ENCODE measurements around the gene LEKR1.
A peak's percentile ranks its signal among the peaks of the same experiment; 100 is the strongest.

The LEKR1 gene

DNA sequence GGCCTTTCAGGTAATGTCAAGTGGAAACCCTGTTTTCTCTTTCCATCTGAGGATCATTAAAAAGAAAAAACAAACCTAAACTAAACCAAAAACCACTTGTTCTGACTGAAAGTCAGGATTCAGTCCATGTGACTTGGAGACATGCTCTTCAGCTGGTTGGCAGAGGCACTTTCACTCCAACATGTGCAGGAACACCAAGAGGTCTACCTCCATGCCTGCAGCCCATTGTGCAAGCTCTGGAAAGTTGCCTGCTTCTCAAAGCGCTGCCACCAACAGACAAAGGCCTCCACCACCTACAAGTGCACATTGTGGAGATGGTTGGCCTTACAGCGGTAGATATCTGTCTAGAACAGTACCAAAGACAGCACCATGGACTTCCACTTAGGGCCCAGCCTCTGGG is 161.8 kb downstream of the LEKR1 start:
- no peak for ATAC-seq

DNA sequence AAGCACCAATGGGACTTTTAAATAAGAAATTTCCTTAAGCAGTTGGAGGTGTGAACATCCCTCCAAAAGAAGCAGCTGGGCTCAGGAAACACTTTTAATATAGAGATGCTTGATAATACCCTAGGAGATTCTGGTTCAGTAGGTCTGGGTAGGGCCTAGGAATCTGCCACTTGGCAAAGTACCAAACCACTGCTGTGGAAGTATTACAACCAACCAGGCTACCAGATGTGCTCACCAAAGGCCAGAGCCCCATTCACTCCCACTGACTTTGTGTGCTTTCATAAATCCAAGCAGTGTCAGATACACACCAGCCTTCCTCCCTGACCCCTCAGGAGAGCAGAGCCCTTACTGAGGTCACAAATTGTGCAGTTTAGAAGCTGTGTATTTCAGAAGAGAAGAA is 171.2 kb downstream of the LEKR1 start:
- ATAC-seq: no peak

DNA sequence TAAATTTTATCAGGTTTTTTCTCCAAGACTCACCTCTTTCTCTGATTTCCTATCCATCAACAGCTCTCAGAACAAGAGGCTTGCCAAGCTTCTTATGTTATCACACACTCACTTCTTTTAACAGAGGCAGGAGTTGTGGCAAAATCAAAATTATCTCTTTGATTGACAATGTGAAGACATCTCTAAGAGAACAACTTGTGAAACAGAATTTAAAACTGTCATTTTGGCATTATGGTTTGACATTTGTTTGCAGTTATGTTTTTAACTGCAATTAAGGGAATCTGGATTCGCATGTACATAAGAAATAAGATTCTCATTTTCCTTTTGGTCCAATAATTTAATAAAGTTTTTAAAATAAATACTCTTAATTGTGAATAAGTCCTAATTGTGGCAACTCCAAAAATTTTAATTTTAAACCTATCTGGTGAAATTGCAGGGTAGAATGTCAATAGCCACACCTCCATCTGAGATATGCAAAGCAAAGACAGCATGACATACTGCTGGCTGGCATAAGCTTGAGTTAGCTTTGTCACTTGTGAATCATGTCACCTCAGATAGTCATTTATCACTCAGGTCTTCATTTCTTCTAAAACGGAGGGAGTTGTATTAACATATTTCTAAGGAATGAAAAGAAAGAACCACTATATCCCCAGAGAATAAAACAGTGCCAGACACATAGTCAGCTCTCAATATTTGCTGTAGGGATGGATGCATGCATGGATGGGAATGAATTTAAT is 175.2 kb downstream of the LEKR1 start:
- no peak for ATAC-seq

DNA sequence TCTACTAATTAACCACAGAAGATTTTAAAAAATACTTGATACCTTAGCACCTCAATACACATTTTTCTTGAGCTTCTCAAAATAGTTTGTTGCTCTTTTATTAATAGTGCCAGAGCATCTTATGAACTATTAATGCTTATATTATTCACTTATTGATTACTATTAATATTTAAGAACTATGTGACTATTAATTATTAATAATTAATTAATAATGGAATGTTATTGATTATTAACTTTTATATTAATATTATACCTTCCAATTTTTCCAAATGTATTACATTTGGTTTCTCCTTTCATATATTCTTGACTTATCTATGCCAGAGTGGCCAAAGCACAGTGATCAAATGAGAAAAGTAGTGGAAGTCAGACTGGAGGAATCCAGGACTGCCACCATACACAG is 195.5 kb downstream of the LEKR1 start:
- ATAC-seq: no peak

DNA sequence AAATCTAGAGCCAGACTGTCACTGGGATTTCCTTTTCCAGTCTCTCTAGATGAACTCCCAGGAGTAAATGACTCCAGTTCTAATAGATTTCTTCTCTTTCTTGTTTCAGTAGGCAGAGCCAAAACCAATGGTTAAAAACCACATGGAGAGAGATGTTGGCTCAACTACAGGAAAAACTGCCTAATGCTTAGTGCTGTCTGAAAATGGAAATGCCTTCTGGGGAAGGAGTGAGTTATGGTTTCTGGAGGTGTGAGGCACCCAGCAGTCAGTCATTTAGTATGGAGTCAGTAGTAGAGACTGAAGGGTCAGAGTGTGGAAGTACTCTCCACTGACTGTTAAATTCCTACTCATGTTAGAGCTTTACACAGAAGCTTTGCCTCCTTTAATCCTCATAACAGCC is 197.1 kb downstream of the LEKR1 start:
- ATAC-seq: no peak

DNA sequence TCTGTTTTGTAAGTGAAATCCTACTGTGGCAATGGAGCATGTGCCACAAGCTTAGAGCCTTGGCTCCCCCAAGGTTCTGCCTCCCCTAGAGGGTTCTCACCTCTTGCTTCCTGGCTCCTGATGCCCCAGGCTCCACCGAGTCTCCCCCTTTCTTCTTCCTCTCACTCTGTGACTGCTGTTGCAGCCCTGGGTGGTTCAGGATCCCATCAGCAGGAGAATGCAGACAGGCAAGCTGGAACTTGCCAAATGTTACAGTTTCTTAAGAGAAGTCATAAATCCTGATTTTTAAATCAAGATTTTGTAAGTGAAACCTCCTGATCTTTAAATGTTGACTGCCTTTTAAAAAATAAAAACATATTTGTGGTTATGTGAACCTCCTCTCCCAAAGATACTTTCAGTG is 199.9 kb downstream of the LEKR1 start:
- no peak for ATAC-seq

DNA sequence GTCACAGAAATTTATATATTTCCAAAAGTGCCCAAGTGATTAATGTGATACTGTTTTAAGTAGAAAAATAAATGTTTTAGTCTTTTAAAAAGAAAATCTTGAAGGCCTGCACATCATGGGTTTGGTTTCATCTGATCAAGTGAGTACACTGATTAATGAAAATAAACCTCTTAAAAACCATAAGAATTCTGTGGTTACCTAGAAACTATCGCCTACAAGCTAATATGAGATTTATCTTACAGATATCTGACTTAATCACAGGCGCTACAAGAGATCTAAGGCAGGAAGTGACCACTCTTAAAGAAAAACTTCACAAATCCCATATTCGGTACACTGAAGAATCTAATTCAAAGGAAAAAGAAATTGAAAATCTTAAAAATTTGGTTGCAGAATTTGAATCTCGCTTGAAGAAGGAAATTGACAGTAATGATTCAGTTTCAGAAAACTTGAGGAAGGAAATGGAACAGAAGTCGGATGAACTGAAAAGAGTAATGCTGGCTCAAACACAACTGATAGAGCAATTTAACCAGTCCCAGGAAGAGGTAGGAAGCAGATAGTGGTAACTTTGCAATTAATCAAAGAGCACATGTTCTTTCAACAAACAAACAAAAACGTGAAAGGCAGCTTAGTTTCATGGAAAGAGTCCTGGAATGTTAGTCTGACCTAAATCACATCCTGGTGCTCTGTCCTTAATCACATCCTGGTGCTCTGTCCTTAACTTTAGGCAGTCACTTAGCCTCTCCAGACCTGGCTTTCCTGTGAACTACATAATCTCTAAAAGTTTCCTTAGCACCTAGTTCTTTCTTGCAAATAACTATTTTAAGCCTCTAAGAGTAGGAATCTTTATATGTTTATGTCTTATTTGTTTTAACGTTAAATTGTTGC is 201.9 kb downstream of the LEKR1 start:
- ATAC-seq: no peak

DNA sequence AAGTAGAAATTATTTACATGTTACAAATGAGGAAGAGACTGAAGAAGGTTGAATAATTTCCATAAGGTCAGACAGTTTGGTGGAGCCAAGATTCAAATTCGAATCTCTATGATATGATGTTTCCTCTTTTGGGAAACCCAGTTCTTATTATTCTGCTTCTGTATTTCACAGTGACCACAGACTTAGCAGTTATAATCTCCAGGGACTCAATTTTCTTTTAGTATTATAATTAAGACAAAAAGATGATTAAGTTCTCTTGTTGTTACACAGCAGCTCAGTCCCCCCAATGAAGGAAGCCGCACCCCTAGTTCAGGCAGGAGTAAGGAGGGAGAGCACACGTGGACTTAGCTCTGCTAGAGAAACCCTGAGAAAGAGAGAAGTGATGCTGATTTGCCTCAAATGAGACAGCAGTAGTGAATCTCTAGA is 203.2 kb downstream of the LEKR1 start:
- no peak for ATAC-seq

DNA sequence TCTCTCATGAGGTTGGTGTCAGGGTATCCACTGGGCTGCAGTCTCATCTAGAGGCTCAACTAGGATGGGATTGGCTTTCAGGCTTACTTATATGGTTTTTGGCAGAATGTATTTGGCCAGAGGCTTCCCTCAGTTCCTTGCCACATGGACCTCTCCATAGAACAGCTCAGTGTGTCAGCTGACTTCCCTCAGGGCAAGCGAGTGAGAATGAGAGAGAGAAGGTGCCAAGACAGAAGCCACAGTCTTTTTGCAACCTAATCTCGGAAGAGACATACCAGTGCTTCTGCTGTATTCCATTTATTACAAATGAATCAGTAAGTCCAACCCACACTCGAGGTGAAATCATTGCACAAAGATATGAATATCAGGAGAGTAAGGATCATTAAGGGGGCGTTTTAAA is 204.6 kb downstream of the LEKR1 start:
- no peak for ATAC-seq

DNA sequence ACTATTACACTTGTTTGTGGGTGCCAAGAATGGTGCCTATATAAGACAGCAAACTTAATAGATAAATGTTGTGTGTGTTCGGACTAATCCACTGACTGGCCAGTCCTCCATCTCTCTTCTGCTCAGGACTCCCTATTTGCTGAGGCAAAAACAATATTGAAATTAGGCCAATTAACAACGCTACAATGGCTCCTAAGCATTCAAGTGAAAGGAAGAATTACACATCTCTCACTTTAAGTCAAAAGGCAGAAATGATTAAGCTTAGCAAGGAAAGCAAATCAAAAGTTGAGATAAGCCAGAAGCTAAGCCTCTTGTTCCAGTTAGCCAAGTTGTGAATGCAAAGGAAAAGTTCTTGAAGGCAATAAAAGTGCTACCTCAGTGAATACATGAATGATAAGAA is 206.8 kb downstream of the LEKR1 start:
- ATAC-seq: no peak

DNA sequence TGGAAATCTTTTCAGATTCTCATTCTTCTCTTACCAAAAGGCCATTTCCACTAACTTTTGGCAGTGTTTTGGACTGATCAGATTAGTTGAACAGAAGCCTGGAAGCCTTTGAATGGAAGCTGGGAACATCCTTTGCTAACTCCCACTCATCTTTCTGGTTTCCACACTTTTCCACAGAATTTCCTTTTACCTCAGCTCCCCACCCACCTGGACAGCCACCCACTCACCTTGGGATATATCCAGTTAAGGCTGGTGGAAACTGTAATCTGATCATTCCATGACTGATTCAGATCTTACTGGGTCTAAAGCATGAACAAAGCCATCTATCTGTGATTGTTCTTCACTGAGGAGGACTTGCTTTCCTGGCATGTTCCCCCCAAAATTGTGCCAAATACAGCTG is 214.3 kb downstream of the LEKR1 start:
- ATAC-seq: no peak

DNA sequence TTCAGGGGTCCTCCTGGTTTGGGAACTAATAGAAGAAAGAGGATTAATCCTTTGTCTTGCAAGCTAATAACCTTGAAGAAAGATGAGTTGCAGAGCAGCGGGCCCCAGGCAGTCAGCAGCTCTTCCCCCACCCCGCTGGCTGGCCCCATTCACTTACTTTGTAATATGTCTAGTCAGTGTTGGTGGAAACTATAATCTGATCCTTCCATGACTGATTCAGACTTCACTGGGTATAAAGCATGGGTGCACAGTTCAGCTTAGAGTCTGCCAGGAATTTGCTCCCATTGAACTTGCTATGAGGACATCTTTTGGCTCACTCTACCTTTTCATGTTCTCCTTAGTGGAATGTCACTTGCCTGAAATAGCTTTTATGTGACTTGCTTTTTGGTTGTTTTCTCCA is 216.1 kb downstream of the LEKR1 start:
- no peak for ATAC-seq

DNA sequence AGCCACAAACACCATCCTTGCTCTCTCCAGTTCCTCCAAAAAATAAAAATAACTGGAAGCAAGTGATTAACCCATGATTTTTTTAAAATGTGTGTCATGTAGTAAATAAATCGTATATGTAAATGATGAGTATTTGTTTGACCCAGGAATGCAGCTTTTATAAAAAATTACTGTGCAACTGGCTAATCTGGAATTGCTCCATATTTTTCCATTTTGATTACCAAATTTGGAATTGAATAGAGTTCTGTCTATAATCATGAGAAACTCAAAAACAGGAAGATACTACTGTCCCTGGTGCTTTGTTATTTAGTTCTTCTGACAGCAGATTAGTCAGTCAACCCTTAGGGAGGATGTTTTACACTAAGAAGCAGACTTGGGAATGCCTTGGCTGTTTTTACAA is 217.6 kb downstream of the LEKR1 start:
- ATAC-seq: no peak

DNA sequence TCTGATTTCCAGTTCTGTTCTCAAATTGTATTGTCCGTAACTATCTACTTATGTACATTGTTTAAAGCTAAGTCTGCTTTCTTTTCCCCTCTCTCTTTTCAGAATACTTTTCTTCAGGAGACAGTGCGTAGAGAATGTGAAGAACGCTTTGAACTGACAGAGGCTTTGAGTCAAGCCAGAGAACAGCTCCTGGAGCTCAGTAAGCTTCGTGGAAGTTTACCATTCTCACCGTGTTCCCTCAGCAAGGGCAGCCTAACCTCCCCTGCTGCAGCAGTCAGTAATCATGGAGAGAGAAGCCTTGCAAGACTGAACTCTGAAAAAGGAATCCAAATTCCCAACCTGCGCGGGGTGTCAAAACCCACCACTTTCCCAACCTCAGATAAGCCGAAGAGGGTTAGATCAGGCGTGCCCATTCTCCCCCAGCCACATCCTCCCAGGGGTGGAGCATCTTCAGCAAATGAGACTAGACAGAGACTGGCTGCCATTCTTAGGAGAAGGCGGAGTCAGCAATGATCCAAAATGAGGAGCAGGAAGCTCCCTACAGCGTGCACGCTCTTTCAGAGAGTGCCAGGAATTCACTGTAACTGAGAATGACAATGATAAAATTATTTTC is 219.2 kb downstream of the LEKR1 start:
- no peak for ATAC-seq

DNA sequence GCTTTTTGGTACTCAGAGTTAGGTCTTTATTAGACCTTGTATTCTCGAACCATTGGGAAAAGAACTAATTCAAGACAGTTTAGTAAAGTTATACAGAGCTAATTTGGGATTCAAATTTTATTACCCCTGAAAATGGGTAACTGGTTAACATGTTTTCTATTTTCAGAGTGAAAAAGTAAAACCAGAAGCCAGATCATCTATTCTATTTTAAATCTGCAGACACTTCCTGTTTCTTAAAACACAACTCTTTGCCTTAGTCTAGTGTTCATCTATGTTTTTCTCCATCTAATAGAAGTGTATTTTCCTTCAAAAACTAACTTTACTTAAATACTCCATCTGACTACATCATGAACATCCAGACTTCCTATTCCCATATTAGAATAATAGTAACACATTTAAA is 220.4 kb downstream of the LEKR1 start:
- ATAC-seq: no peak

DNA sequence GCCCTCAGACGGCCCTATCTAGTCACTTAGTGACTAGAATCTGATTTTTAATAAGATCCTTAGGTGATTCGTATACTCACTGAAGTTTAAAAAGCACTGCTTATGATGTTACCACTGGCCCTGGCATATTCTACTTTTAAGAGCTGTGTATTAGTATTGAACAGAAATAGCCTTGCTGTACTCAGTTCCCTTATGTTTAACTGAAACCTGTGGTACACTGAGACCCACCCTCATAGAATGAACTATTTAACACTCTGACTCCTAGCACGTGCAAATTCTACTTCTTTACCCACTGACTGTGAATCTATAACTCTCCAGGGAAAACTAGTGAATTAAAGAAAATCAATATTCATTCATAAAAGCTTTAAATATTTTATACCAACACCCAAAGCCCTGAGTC is 224.9 kb downstream of the LEKR1 start:
- no peak for ATAC-seq

DNA sequence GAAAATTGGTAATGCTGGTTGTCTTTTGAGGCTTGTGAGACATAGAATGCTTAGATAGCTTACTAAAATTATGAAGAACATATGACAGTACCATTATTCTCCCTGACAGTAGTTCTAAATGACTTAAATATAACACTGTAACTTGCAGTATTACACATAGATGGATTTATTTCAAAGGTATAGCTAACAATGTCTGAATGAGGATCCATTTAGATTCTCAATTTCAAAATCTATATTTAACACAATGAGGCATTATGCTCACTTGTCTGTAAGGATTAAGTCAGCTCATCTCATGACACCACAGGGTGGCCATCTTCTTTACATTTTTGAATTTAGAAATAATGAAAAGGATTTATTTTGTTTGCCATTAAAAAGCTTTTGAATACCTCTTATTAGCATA is 225.4 kb downstream of the LEKR1 start:
- no peak for ATAC-seq

DNA sequence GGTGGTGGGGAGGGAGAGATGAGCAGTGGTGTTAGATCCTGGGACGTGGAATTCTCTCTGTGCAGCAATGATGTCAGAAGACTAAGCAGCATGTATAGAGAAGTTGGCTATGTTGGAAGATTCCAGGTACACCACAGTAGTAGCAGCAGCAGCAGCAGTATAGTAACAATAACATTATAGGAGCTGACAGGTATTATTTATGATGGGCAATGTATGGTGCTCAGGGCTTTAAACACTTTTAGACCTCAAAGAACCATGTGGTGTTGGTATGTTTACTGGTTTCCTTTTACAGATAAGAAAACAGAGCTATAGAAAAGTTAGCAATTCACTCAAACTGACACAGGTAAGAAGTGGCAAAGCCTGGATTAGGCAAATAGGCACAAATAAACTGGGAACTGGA is 229.9 kb downstream of the LEKR1 start:
- ATAC-seq: no peak

DNA sequence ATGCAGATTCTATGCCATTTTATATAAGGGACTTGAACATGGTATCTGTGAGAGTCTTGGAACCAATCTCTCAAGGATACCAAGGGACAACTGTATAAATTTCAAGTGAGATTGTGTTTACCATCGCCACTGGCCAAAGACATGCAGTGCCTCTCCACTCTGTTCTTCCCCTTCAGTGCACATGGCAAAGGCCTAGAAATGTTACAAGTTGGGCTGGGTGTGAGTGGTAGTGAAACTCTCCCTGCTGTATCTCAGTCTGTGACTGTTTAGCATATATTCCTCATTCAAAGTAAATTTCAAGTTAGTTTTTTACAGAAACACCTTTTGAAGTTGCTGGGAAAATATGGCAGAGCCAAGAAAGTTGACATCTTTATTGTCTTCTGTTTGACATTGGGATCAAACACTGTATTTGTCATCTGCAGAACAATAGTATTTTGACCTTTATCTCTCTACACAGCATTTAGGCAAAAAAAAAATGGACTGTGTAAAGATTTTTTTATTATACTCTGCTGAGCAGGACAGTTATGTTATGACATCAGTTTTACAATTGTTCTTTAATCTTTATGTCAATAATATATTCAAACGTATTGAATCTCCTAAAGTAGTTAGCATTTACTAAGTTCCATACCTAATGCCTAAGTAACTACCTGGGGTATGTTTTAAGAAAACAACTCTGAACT is 232.4 kb downstream of the LEKR1 start:
- ATAC-seq: no peak

DNA sequence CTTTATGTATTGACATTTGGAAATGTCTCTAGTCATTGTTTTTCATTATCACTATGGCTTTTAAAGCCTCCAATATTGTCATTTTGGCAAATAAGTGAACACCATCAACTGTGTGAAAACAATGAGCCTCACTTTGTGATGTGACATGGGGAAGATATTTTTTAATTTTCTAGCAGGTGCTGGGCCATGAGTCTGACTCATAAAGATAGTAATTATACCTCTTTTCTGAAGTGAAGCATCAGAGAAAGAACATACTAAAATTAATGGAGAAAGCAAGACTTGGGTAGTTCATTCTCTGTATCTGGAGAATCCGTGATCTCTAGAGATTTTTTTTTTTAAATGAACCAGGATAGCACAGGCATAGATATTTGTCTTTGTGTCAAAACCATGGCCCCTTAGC is 233.0 kb downstream of the LEKR1 start:
- ATAC-seq: peak in 1 of 2 donors; percentile 24

DNA sequence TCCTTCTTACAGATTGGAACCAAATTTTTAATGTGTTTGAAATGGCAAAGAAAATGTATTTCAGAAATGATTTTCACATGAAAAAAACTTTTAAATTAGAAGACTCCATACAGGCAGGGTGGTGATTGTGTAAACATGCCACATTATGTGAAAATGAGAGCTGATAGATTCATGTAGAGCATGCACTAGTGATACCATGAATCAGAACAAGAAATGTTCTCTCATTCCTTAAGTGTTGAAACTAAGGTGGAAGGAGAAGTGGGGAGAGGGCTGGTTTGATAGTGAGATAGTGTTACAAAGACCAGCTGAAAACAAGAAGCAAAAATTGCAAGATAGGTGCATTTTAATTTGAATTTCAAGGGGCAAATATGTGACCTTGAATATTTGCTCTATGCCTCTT is 233.5 kb downstream of the LEKR1 start:
- peak in 1 of 2 donors; percentile 27 for ATAC-seq

DNA sequence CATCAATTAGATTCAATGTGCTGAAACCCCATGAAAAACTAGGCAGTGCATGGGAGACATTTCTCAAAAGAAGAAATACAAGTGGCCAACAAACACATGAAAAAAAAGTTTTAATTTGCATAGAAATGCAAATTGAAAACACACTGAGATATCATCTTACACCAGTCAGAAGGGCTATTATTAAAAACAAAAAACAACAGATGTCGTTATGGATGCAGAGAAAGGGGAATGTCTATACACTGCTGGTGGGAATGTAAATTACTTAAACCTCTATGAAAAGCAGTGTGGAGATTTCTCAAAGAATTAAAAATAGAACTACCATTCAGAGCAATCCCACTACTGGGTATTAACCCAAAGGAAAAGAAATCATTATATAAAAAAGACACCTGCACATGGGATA is 235.1 kb downstream of the LEKR1 start:
- ATAC-seq: no peak

DNA sequence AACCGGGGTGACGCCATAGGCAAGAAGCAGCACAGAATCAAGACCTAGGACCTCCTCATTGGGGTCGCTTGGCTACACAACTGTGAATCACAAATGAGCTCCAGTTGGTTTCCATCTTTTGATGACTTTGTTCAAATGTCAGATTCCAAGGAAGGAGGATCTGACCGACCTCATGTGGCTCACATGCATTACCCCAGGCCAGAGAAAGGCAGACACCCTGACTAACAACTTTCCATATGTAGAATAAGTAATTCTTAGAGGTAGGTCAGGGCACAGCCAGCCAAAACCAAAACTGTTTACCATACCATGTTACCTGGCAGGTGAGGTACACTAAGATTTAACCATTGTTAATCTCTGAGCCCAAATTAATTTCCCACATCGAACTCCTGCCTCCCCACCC is 237.3 kb downstream of the LEKR1 start:
- no peak for ATAC-seq

Measured in activated CD4-positive, CD25-positive, alpha-beta regulatory T cell treated with anti-CD3 and anti-CD28 coated beads, Interleukin-2, amount 50 U/mL, for 24 hours (primary cell).